Body of pancreas (tissue), 4 donors: Measurements from ENCODE around the gene NUP155. TPM values are rescaled to one million over a fixed set of nuclear protein-coding genes. Genes with fewer than 3 reads are reported as not detected.

Experiments used
- ATAC-seq: fragments of 150-250 bp; one replicate; pipeline ENCODE4 v1.9.1; 2016
- DNase-seq, 4 donors: peaks; one replicate each; pipeline ENCODE4 v3.0.0-alpha.2; 2019
- H3K27ac ChIP-seq, 4 donors: fragments of 200-600 bp; sonication (generic); 1 replicate in 3 of 4; 2 replicates in 1 of 4; pipeline versions ENCODE4 v1.5.1 to v1.6.1; 2016 to 2019; ENCODE audit warnings: mild to moderate bottlenecking in 1 of 4, mixed read lengths in 1 of 4, moderate library complexity in 1 of 4
- H3K27me3 ChIP-seq, 2 donors: fragments of 200-600 bp; sonication (generic); one replicate each; pipeline ENCODE4 v1.6.0; 2016; ENCODE audit warnings: mild to moderate bottlenecking in 1 of 2
- H3K36me3 ChIP-seq, 2 donors: fragments of 200-600 bp; sonication (generic); replicated peaks in 1 of 2; 2 replicates each; pipeline ENCODE4 v1.5.1; 2016; ENCODE audit warnings: low read depth in 2 of 2; ENCODE audit not compliant: insufficient read depth in 1 of 2
- H3K4me1 ChIP-seq: fragments of 200-600 bp; sonication (generic); one replicate; pipeline ENCODE4 v1.6.0; 2016
- H3K4me3 ChIP-seq, 2 donors: fragments of 200-600 bp; sonication (generic); 1 replicate in 1 of 2; 2 replicates in 1 of 2; pipeline ENCODE4 v1.5.1; 2016 to 2019
- H3K9me3 ChIP-seq, 3 donors: fragments of 200-600 bp; sonication (generic); 1 replicate in 2 of 3; 2 replicates in 1 of 3; pipeline ENCODE4 v1.5.1; 2016
- CTCF ChIP-seq, 7 experiments: fragments of 450-650 bp in 4 of 7; fragments of 200-600 bp in 3 of 7; sonication (generic) in 3 of 7; IDR thresholded peaks; one replicate each; pipeline ENCODE4 v1.5.1; 2016 to 2019; ENCODE audit warnings: antibody characterized with exemption in 7 of 7
- POLR2A ChIP-seq, 3 donors: fragments of 450-650 bp; IDR thresholded peaks; one replicate each; pipeline ENCODE4 v1.6.1; 2016; ENCODE audit warnings: antibody characterized with exemption in 3 of 3, mild to moderate bottlenecking in 2 of 3
- WGBS, 2 donors: methylation state at CpG; one replicate each; pipeline ENCODE4 v1.1.5; 2017; 5-methylcytosine and 5-hydroxymethylcytosine counted together
- intact Hi-C: fragments of 100-400 bp; cut with DNase I; formaldehyde crosslinking; loops from one replicate; pipeline ENCODE4 v1.15.1; 2023
- small RNA-seq: library from RNA; depleted of rRNA; stranded (forward); fragments of <200 nt; gene quantifications from one replicate; pipeline ENCODE3, GENCODE V24; 2016
- total RNA-seq, 2 donors: library from RNA; depleted of rRNA; stranded (reverse); fragments of >200 nt; gene quantifications; one replicate each; pipeline ENCODE4 v1.1.0, GENCODE V29; 2016

Gene NUP155
- total RNA-seq, 2 donors from 2014 or later = 10.2 to 10.6 TPM

- Histone ChIP-seq H3K27ac (peak overlapping the region; percentile 77 to 92 (median 90)), H3K4me3 (peak overlapping the region; percentile 77 to 80), H3K9me3 (no peaks in the 10 kb centered on the region), H3K4me1 (peaks cover 28% of the 10 kb centered on the region), H3K27me3 (no peaks in the 10 kb centered on the region), H3K36me3 (no peaks in the 10 kb centered on the region)
- ATAC-seq (no peak), DNase-seq (no peak)
- intact Hi-C loops = no loop called here
- 5 to 7% methylated on average over 19 of the region's 19 CpGs for WGBS, 2 donors
- TF ChIP-seq POLR2A (IDR thresholded peaks at IDR 0.05) = no peak
- TF ChIP-seq CTCF (IDR thresholded peaks at IDR 0.05) = no peak
Observed at GRCh38 chr5:37248421-37248969, 122.4 kb downstream of the NUP155 start.

GRCh38 chr5:37247496-37247895, 123.4 kb downstream of the NUP155 start:
- H3K27me3 ChIP-seq = no peaks in the 10 kb centered on the region
- peaks cover 28% of the 10 kb centered on the region for H3K4me1 ChIP-seq
- intact Hi-C loops = no loop called here
- H3K9me3 ChIP-seq = no peaks in the 10 kb centered on the region
- 65 to 74% methylated on average over 4 of the region's 4 CpGs for WGBS, 2 donors
- TF ChIP-seq POLR2A (IDR thresholded peaks at IDR 0.05) = no peak
- no peak for TF ChIP-seq CTCF (IDR thresholded peaks at IDR 0.05)
- H3K4me3 ChIP-seq = no peak overlapping the region
- DNase-seq (no peak), ATAC-seq (no peak)
- H3K27ac ChIP-seq = no peak overlapping the region
- H3K36me3 ChIP-seq = no peaks in the 10 kb centered on the region

- Histone ChIP-seq H3K9me3 (no peaks in the 10 kb centered on the region), H3K4me3 (no peak overlapping the region), H3K27me3 (no peaks in the 10 kb centered on the region), H3K36me3 (no peaks in the 10 kb centered on the region), H3K4me1 (peaks cover 28% of the 10 kb centered on the region), H3K27ac (no peak overlapping the region)
- ATAC-seq = no peak
- TF ChIP-seq CTCF (IDR thresholded peaks at IDR 0.05) = no peak
- TF ChIP-seq POLR2A (IDR thresholded peaks at IDR 0.05) = no peak
- intact Hi-C loops = no loop called here
- WGBS, 2 donors = 83 to 86% methylated on average over 1 of the region's 1 CpG
- no peak for DNase-seq
Observed at GRCh38 chr5:37247036-37247435, 123.9 kb downstream of the NUP155 start.

Small RNA genes within 50 kb of the gene (small RNA-seq; reads per million reads assigned to genes)
- gene RNU7-75P = not detected

Other genes starting within 250 kb of the NUP155 start
- gene CPLANE1, start 121.7 kb downstream of the NUP155 start, total RNA-seq = 10 to 100 TPM; 21.1 to 39.2 TPM
- 10 to 100 TPM; 25.9 to 27.0 TPM for gene WDR70, start 8.2 kb upstream of the NUP155 start, total RNA-seq